Measurements from ENCODE around the gene MACIR.
A peak's percentile ranks its signal among the peaks of the same experiment; 100 is the strongest.

Gene MACIR

DNA sequence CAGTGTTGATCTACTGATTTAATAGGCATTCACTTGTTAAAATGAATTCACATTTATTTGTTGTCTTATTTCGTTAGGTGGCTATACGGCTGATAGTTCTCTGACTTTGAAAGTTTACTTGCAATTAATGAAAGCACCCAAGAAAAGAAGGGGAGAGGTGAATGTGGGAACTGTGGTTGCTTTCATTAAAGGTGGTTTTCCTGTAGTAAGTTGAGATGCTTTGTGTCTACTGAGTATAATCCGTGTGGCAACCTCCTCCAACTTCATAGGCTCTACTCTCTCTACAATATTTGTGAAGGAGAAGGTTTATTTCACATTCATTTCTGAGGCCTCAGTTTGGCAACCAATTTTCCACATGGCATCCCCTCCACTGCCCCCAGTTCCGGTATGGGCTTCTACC lies 12.8 kb upstream of the MACIR start:
- DNase-seq (ENCODE audit: low read depth, low spot score), result no peak

DNA sequence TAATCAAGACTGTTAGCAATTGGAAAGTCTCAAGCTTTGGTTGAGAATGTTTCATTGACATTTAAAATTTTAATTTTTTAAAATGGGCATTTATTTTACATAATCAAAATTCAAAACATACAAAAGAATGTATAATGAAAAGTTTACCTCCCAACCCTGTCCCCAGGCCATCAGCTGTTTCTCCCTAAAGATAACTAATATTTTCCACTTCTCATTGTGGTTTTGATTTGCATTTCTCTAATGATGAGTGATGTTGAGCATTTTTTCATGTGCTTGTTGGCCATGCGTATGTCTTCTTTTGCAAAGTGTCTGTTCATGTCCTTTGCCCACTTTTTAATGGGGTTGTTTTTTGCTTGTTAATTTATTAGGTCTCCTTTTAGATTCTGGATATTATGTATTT lies 11.4 kb upstream of the MACIR start:
- no peak for DNase-seq (ENCODE audit: low read depth, low spot score)

DNA sequence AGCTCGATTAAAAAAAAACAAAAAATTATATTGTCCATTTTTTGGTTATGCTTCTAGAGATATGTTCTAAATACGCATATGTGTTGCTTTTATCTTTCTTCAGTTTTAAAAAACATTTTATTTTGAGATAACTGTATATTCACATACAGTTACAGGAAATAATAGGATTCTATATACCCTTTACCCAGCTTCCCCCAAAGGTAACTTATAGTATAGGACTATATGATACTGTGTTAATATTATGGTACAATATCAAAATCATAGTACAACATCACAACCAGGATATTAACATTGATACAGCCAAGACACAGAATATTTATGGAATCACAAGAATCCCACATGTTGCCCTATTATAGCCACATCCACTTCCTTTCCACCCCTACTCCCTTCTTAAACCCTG lies 9.5 kb upstream of the MACIR start:
- no peak for DNase-seq (ENCODE audit: low read depth, low spot score)

DNA sequence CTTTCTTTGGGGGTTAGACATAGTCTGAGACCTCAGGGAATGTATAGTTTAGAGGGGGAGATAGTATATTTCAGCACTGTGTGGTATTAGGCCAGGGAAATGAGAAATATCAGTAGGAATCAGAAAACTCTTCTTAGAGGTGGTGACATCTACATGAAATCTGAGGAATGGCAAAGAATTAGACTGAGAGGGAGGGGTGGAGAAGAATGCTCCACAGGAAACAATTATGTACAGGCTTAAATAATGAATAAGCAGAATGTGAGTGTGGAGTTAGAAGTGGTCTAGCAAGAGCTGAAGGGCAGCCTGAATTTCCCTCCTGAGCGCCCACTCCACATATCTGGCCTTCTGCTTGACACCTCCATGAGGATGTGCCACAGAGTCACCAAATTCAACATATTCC lies 3.6 kb upstream of the MACIR start:
- DNase-seq (ENCODE audit: low read depth, low spot score), result no peak

DNA sequence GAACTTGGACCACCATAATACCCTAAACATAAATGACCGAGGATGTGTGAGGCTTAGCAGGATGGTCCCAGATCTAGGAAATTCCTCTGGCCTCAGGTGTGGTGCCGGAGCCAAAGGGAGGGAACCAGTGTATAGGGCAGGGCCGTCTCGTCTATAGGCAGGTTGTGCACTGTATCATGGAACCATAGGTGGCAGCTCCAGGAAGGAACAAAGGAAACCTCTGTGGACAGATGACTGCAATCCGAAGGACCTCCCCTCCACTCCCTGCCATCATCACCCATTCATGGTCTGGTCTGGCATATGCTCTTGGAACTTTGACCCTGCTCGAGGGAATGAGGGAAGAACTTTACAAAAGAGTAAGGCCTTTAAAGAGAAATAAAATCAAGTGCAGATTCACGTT lies 2.9 kb upstream of the MACIR start:
- no peak for DNase-seq (ENCODE audit: low read depth, low spot score)

DNA sequence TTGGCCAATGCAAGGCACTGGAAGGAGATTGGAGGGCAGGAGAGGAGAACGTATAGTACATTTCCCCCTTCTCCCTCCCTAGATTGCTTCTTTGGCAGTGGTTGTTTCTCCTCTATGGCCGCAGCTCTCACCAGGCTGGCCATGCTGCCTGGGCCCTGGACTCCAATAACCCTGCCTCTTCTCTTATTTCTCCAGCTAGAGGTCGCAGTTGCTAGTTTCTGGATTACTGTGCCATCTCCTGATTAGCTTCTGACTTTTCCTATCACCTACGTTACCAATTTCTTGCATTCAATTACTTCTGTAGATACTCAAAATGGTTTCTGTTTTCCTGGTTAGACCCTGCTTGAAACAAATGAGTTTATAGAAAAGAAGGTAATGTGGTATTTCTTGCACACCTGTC lies 2.4 kb upstream of the MACIR start:
- no peak for DNase-seq (ENCODE audit: low read depth, low spot score)

DNA sequence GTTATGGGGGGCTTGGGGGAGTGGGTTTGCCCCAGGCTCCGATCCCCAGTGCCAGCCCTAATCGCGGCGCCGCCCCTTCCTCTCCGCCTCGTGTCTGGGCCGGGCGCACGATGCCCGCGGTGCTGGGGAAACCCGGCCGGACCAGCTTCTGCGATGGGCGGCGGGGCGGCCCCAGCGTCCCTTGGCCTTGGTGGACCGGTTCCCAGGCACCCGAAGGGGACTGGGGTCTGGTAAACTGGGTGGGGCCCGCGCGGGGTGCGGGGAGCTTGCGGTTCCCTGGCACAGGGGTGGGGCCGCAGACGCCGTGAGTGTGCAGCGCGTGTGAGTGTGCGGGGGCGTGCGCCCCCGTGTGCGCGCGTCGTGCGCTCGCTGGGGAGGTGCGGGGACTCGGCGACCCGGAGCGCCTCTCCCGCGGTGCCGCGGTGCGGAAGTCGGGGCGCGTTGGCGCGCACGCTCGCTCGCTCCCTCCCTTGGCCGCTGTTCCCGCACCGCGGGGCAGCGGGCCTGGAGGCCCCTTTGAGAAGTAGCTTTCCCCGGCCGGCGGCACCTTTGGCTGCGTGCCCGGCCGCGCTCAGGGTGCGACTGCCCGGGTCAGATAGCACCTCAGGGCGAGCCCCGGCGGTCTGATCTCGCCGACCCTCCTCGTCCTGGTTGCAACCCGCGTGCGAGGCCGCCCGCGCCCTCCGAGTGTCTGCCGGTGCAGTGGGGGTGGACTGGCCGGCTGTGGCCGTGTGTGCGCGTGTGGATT lies 568 bp downstream of the MACIR start:
- DNase-seq (ENCODE audit: low read depth, low spot score), result peak; percentile 69

DNA sequence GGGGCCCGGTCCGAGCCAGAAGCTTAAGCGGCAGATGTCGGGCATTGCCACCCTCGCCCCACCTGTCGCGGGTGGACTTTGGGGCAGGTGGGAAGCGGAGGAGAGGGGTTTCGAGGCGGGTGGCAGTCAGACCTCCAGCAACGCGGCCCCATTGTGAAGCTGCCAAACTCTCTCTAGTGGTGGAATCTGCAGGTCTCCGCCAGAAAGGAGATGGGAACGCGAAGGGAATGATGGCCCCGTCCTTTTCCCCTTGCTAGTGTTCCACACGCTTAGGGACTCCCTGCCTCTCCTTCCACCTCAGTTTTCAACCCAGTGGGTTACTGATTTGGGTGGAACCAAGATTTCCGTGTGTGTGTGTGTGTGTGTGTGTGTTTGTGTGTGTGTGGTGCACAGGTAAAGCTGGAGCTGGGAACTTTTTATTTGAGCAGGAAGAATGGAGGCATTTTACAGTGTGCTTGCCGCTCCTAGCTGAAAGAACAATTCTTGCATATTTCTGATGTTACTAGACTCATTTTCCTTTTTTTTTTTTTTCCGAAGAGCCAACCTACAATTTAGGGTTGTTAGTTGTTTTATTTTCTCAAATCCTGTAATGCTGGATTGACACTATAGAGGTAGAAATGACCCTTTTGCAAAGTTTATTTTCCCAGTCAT lies 1.3 kb downstream of the MACIR start:
- peak; percentile 69 for DNase-seq (ENCODE audit: low read depth, low spot score)

DNA sequence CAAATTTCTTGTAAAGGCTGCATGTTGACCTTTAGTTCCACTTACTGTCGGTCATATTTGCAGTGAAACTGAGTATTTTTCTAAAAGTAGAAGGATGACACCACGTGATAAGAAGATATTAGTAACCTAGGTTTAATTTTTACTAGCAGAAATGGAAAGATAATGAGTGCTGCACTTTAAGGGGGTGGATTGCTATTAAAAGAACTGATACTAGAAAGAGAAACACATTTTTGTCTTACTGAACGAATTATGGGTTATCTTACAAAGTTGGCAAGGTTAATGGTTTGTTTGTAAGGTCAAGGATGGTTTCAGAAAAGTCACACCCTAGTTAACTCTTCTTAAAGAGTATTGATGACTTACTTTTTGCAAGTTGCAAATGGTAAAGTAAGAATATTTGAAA lies 2.4 kb downstream of the MACIR start:
- no peak for DNase-seq (ENCODE audit: low read depth, low spot score)

DNA sequence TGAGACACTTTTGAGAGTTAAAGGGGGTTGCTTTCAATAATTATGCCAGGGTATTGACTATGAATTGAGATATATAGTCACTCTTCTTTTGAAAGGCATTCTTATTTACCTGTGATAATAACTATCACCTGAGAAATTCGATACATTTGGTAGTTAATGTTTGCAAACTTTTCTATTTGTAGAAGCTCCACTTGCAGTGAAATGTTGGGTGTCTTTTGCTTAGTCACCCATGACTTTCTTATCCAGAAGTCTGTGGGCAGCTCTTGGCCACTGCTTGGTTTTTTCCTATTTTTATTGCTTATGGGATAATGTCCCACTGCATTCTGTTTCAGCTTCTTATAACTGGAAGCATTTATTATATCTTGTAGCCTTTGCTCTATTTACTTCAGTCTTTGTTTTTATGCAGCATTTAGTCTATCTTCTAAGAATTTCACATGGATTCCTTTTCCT lies 3.9 kb downstream of the MACIR start:
- peak; percentile 42 for DNase-seq (ENCODE audit: low read depth, low spot score)

DNA sequence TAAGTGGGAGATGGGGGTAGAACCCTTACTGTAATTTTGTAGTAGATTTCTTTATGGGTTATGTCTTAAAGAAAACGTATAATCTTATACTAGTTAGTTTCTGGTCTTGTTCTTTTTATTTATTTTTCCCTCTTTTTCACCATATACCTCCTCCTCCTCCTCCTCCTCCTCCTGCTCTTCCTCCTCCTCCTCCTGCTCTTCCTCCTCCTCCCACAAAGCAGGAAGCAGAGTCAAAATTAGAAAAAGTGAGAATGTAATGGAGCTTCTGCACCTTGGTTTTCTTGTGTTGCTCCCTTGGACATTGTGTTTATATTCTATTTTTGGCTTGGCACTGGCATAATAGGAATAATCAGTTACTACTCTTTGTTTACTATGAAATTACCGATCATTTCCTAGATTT lies 4.5 kb downstream of the MACIR start:
- no peak for DNase-seq (ENCODE audit: low read depth, low spot score)

DNA sequence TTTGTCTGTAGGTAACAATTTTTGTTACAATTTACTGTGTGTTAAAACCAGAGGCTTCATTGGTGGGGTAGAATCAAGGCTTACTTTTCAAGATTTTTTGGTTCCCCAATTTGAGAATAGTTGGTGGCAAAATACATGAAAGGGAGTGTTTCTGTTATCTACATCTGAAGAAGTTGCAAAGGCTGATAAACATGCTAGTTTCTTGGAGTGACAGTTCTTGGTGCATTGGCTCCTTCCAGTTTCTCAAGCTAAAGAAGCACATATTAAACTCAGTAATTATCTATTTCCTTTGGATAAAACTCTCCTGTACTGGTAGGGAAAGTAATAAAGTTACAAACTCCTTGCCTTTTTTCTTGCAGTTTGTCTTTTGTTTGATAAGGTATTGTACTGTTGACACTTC lies 5.9 kb downstream of the MACIR start:
- DNase-seq (ENCODE audit: low read depth, low spot score), result no peak

DNA sequence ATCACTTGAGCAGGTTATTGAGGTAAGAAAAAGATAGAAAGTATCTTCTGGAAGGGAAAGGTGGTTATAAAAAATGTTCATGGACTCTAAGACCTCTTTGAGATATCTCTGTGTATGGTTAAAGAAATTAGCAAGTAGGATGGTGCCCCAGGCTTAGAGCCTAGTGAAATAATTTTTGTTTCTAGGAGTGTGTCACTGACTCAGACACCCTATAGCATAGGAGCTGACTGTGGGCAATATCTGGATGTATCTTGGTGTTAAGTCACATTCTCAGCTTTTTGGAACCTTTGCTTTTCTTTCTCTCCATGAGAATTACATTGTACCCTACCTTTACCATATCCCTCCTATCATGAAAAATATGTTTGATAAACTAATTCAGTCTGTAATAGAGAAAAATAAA lies 12.0 kb downstream of the MACIR start:
- no peak for DNase-seq (ENCODE audit: low read depth, low spot score)

DNA sequence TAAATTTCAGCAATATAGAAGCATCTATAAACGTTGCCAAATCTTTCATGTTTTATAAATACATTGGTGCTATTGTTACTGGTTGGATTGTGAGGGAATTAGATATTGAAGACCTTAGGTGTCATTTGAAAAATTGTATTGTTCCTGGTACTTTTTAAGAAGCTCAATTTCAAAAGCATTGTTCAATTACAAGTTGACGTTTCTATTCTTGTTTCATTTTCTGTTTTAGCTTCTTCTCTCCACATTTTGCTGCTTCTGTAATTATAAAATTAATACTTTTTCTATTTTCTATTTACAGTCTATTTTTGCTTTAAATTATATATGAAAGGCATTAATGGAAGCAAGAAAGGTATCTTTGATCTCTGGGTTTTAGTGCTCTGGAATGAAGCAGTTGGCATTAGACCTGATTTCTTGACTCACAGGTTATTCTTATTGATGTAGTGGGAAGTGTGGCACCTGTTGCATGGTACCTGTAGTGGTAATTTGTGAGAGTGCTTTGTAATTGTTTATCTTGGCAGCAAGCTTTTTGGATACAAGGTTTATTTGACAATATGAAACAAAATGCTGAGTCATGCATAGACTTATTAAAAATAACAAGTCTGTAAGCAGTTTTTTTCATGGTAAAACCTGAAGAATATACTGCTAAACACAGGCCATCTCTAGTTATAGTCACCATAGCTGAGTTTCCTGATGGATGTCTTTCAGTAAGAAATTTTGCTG lies 13.2 kb downstream of the MACIR start:
- no peak for DNase-seq (ENCODE audit: low read depth, low spot score)

DNA sequence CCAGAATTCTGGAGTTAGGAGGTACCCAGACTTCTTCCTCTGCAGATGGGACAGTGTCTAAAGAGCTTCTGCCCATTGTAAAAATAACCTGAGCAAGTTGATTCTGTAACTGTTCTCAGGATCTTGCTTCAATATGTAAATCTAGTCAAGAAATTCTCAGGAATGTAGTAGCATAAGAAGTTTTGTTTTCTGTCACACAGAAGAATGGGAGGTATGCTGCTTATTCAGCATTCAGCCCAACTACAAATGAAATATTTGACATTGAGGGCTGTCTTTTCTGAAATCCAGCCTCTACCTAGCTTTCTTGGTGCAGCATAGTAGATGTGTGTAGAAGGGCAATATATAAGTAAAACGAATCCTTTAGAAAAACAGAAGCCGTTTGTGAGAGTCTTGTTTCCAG lies 13.8 kb downstream of the MACIR start:
- peak; percentile 48 for DNase-seq (ENCODE audit: low read depth, low spot score)

DNA sequence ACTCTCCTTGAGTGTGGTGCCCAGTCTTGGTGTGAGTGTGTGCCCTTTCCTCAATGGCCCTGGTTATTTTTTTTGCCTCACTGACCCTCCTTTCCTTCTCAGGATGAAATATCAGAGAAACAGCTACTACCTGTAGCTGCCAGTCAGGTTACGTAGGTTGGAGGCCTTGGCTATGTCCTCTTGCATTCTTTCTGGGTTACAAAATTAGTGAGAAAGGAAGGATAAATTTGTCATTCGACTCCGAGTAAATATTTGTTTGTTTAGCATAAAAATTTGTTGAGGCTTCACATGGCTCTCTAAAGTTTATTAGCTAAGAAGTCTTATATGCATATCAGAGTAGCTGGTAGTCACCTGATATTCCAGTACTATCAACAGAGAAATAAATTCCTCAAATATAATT lies 15.4 kb downstream of the MACIR start:
- no peak for DNase-seq (ENCODE audit: low read depth, low spot score)

DNA sequence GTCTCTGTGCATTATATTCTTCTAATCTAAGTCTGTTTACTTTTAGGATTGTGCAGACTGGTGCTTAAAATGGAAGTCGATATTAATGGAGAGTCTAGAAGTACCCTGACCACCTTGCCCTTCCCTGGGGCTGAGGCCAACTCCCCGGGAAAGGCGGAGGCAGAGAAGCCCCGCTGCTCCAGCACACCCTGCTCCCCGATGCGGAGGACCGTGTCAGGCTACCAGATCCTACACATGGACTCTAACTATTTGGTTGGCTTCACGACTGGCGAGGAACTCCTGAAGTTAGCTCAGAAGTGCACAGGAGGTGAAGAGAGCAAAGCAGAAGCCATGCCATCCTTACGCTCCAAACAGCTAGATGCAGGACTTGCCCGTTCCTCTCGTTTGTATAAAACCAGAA lies 17.3 kb downstream of the MACIR start:
- no peak for DNase-seq (ENCODE audit: low read depth, low spot score)

DNA sequence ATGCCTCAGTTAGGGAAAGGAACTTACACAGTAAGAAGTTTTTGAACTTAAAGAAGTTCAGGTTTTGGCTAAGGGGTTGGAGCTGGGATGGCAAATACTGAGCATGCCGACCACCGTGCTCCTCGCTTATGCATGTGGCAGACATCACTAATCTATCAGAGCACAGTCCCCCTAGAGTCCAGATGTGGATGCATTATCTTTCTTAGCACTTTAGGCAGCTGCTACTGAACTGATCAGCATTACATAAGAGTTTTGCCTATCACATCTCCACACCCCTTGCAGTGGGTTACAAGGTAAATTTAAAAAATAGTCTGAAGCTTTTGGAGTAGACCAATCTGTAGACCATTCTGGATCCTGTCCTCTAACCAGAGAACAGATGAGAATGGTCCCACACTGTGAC lies 22.4 kb downstream of the MACIR start:
- no peak for DNase-seq (ENCODE audit: low read depth, low spot score)

DNA sequence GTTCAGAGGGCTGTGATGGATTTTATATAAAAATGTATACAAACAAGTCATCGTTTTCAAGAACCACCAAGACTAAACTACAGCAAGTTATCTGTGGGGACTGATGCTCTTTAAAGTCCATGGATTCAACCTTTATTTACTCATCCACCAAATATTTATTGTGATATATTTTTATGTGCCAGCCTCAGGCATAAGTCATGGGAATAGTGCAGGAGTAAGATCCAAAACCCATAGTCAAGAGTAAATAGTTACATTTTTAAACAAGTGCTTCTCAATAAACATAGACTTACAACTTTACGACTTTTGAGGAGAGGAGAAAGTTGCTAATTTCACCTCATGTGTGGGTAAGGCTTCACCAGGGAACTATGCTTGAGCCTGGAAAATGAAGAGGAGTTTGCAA lies 24.6 kb downstream of the MACIR start:
- no peak for DNase-seq (ENCODE audit: low read depth, low spot score)

DNA sequence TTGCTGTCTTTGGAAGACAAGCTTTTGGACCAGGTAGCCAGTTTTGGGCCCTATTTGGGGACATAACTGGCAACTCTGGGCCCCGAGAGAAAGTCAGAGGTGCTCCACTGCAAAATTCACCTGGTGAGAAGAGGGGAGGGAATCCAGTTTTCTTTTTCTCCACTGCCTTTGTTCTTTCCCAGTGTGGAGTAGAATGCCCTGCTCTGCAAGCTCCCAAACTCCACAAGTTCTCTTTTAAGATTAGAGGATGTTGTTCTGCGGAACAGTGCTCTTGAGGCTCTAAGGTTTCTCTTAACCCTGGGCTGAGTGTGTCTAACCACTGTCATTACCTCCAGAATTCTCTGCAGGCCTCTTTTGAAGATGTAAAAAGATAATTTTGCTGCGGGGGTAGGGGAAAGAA lies 25.3 kb downstream of the MACIR start:
- DNase-seq (ENCODE audit: low read depth, low spot score), result no peak

DNA sequence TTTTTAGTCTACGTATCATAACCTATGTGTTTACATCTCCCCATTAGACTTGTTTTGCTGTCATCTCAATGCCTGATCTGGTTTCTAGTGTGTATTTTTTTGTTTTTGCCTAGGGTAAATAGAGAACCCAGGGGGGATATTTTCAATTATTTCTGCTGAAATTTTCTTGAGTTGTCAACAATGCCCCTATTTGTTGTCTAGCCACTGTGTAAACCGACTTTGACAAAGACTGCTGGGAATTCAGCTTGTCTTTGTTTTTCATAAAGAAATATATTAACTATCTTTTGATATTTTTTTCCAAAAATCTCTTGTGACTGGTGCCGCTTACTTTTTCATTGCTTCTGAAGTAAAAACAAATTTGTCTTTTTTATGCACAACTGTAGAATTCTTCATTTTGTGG lies 28.1 kb downstream of the MACIR start:
- no peak for DNase-seq (ENCODE audit: low read depth, low spot score)

DNA sequence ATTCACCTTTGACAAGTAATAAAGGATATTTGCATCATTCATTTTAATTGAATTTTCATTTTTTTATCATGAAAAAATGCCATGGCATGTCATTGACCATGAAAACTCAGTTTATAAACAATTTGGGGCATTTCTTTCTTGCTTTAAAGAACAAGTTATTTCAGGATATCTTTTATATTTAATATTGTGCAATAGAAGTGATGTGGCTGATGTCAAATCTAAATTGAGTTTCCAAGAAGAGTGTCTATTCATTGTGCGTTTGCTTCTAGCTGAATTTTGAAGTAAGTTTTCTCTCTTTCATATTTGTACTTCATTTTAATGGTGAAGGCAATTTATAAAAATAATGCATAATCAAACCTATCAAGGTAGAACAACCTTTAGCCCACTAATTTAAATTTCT lies 30.5 kb downstream of the MACIR start:
- DNase-seq (ENCODE audit: low read depth, low spot score), result no peak

DNA sequence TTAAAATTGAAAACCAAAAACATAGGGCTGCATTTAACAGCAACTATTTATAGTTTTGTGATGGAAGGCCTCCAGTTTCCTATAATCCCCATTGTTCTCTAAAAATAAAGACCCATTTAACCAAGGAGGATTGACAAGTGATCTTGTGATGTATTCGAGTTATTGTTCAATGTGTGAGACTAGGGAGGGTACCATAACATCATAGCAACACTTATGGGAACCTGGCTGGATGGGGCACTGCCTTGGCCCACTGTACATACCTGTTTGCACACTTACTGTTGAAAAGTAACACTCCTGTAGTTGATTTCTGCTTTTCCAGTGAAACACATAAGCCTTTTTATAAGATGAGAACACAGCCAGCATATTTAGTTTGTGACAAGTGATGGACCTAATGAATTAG lies 32.3 kb downstream of the MACIR start:
- no peak for DNase-seq (ENCODE audit: low read depth, low spot score)

All from astrocyte of the hippocampus (primary cell).